HCT116 (cell line): Measurements from ENCODE around the gene PLCB1. TPM values are rescaled to one million over a fixed set of nuclear protein-coding genes. Genes with fewer than 3 reads are reported as not detected.

ENCODE experiments used
- ATAC-seq: fragments of 200-7000 bp; cut with Tn5 transposase; 2 replicates; pipeline ENCODE4 v1.9.1; 2020; ENCODE audit warnings: mild to moderate bottlenecking, moderate library complexity
- BruUV-seq: library from RNA; stranded (reverse); fragments of 400-500 nt; replicated peaks from 2 replicates; lab custom pipeline; 2021; lab: Mats Ljungman, UMichigan
- CTCF ChIA-PET: fragments of 300-600 bp; sonication (Branson Sonifier 250); formaldehyde crosslinking; loops from one replicate; lab custom pipeline; 2021; ENCODE audit warnings: antibody characterized with exemption; lab: Charles Lee
- POLR2A ChIA-PET: fragments of 300-600, 350-600 bp; sonication (Branson Sonifier 250); formaldehyde crosslinking; loops from one replicate; lab custom pipeline; 2021; ENCODE audit warnings: antibody characterized with exemption; lab: Charles Lee
- RAD21 ChIA-PET, 2 experiments: fragments of 300-600 bp; sonication (Branson Sonifier 250); formaldehyde crosslinking; loops; one replicate each; lab custom pipeline; 2023; ENCODE audit warnings: low total read pairs in 2 of 2; ENCODE audit not compliant: uncharacterized antibody in 2 of 2, unreplicated experiment in 2 of 2, low non-redundant PET in 1 of 2; lab: Charles Lee
- DNase-seq: peaks from one replicate; pipeline ENCODE4 v3.0.0-alpha.2; 2010; ENCODE audit warnings: low read depth, low spot score
- H2AFZ ChIP-seq: fragments of 200-600 bp; shearing (Covaris generic), sonication (generic); 2 replicates; pipeline ENCODE4 v1.6.1; 2017; ENCODE audit warnings: low read depth, mixed run types, mixed read lengths, antibody characterized with exemption, low read length; ENCODE audit not compliant: poor library complexity, severe bottlenecking
- H3K27ac ChIP-seq: 2 replicates; pipeline ENCODE4 v1.5.1; 2012; ENCODE audit warnings: low read depth, low read length
- H3K27me3 ChIP-seq: fragments of 200-600 bp; sonication (generic); 2 replicates; pipeline ENCODE4 v1.6.1; 2016; ENCODE audit warnings: mixed run types, low read length, mixed read lengths; ENCODE audit not compliant: insufficient read depth
- H3K36me3 ChIP-seq, 2 experiments: fragments of 200-500 bp in 1 of 2; fragments of 200-600 bp in 1 of 2; sonication (Bioruptor generic) in 1 of 2; sonication (generic) in 1 of 2; 2 replicates each; pipeline versions ENCODE4 v1.5.1 to v1.6.1; 2014 to 2016; ENCODE audit warnings: low read length in 2 of 2, inconsistent platforms in 1 of 2, mixed read lengths in 1 of 2, mixed run types in 1 of 2; ENCODE audit not compliant: insufficient read depth in 2 of 2, control insufficient read depth in 1 of 2
- H3K4me1 ChIP-seq, 2 experiments: fragments of 200-600 bp in 1 of 2; sonication (generic) in 1 of 2; 2 replicates each; pipeline versions ENCODE4 v1.5.1 to v1.6.1; 2012 to 2017; ENCODE audit warnings: low read length in 2 of 2, inconsistent platforms in 1 of 2, mild to moderate bottlenecking in 1 of 2, mixed read lengths in 1 of 2, mixed run types in 1 of 2, moderate library complexity in 1 of 2; ENCODE audit not compliant: insufficient read depth in 2 of 2, control insufficient read depth in 1 of 2
- H3K4me2 ChIP-seq: fragments of 200-600 bp; sonication (generic); 2 replicates; pipeline ENCODE4 v1.6.1; 2017; ENCODE audit warnings: mixed run types, low read length, mixed read lengths
- H3K4me3 ChIP-seq, 2 experiments: fragments of 200-600 bp in 1 of 2; sonication (generic) in 1 of 2; replicated peaks in 1 of 2; 2 replicates each; pipeline ENCODE4 v1.5.1; 2011 to 2016; ENCODE audit warnings: low read length in 2 of 2, control low read depth in 1 of 2, low read depth in 1 of 2, mild to moderate bottlenecking in 1 of 2, mixed read lengths in 1 of 2, mixed run types in 1 of 2
- H3K79me2 ChIP-seq: fragments of 200-600 bp; sonication (generic); 2 replicates; pipeline ENCODE4 v1.6.1; 2017; ENCODE audit warnings: mild to moderate bottlenecking, mixed run types, low read length, moderate library complexity, mixed read lengths; ENCODE audit not compliant: insufficient read depth
- H3K9ac ChIP-seq: fragments of 200-600 bp; sonication (generic); 2 replicates; pipeline ENCODE4 v1.6.1; 2016; ENCODE audit warnings: low read length, mixed read lengths
- H3K9me2 ChIP-seq: fragments of 200-600 bp; sonication (generic), shearing (Covaris generic); 2 replicates; pipeline ENCODE4 v1.6.1; 2017; ENCODE audit warnings: mixed run types, mild to moderate bottlenecking, moderate library complexity; ENCODE audit not compliant: insufficient read depth
- H3K9me3 ChIP-seq, 2 experiments: fragments of 200-500 bp in 1 of 2; fragments of 200-600 bp in 1 of 2; sonication (Bioruptor generic) in 1 of 2; sonication (generic) in 1 of 2; 2 replicates each; pipeline ENCODE4 v1.6.1; 2014 to 2017; ENCODE audit warnings: low read length in 2 of 2, mixed read lengths in 2 of 2, inconsistent platforms in 1 of 2, low read depth in 1 of 2, mild to moderate bottlenecking in 1 of 2, mixed run types in 1 of 2, moderate library complexity in 1 of 2; ENCODE audit not compliant: control insufficient read depth in 1 of 2, insufficient read depth in 1 of 2
- H4K20me1 ChIP-seq: fragments of 200-600 bp; sonication (generic), shearing (Covaris generic); 2 replicates; pipeline ENCODE4 v1.6.1; 2017; ENCODE audit warnings: mixed run types, mild to moderate bottlenecking, moderate library complexity; ENCODE audit not compliant: insufficient read depth
- ATF3 ChIP-seq: IDR thresholded peaks from 2 replicates; pipeline ENCODE4 v1.6.1; 2012
- CBX3 ChIP-seq: IDR thresholded peaks from 2 replicates; pipeline ENCODE4 v1.6.1; 2012; ENCODE audit warnings: low read depth
- EZH2 ChIP-seq: fragments of 200-600 bp; sonication (generic); IDR thresholded peaks from 2 replicates; pipeline ENCODE4 v1.6.1; 2017; ENCODE audit warnings: antibody characterized with exemption, mixed run types
- POLR2AphosphoS5 ChIP-seq: IDR thresholded peaks from 2 replicates; pipeline ENCODE4 v1.6.1; 2011; ENCODE audit warnings: mild to moderate bottlenecking, low read depth, low read length, moderate library complexity
- RAD21 ChIP-seq: IDR thresholded peaks from 2 replicates; pipeline ENCODE4 v1.6.1; 2012; ENCODE audit warnings: low read depth, mild to moderate bottlenecking
- REST ChIP-seq: IDR thresholded peaks from 2 replicates; pipeline ENCODE4 v1.6.1; 2012; ENCODE audit warnings: low read depth
- SP1 ChIP-seq: IDR thresholded peaks from 2 replicates; pipeline ENCODE4 v1.6.1; 2012; ENCODE audit warnings: low read depth
- TCF7L2 ChIP-seq: IDR thresholded peaks from 2 replicates; pipeline ENCODE4 v1.7.0; 2011; ENCODE audit warnings: borderline replicate concordance, inconsistent platforms; ENCODE audit not compliant: insufficient read depth, insufficient read length; ENCODE audit errors: extremely low read depth
- YY1 ChIP-seq: IDR thresholded peaks from 2 replicates; pipeline ENCODE4 v1.6.1; 2011; ENCODE audit warnings: low read length, low read depth, moderate library complexity, mild to moderate bottlenecking; ENCODE audit not compliant: insufficient replicate concordance; ENCODE audit errors: extremely low read depth
- ZBTB33 ChIP-seq: IDR thresholded peaks from 2 replicates; pipeline ENCODE4 v1.6.1; 2011; ENCODE audit warnings: mild to moderate bottlenecking, low read length, moderate library complexity; ENCODE audit not compliant: insufficient replicate concordance; ENCODE audit errors: extremely low read depth
- ZNF274 ChIP-seq: fragments of 200-500 bp; sonication (Bioruptor generic); IDR thresholded peaks from 2 replicates; pipeline ENCODE4 v1.6.1; 2014; ENCODE audit warnings: mild to moderate bottlenecking, low read depth, low read length, inconsistent platforms
- intact Hi-C: fragments of 100-400 bp; cut with micrococcal nuclease; formaldehyde crosslinking; loops from 2 replicates; pipeline ENCODE4 v1.10.0; 2022
- total RNA-seq: library from RNA; stranded (reverse); gene quantifications from one replicate; pipeline ENCODE4 v1.2.1, GENCODE V29; 2021; ENCODE audit not compliant: unreplicated experiment

Gene PLCB1
- total RNA-seq, 1 experiment from 2014 or later = 15.8 TPM

- no peak overlapping the region for H3K4me3 ChIP-seq
- no peaks in the 10 kb centered on the region for H3K36me3 ChIP-seq
- CTCF ChIA-PET = no interaction called here
- no peaks in the 10 kb centered on the region for H4K20me1 ChIP-seq
- POLR2A ChIA-PET = no interaction called here
- no peak overlapping the region for H3K4me2 ChIP-seq
- TF ChIP-seq RAD21 (no peak), ZNF274 (no peak), EZH2 (no peak), ZBTB33 (no peak), SP1 (no peak)
- no peaks in the 10 kb centered on the region for H3K9me3 ChIP-seq
- no TSS peak for BruUV-seq
- H2AFZ ChIP-seq = no peak overlapping the region
- no peaks in the 10 kb centered on the region for H3K79me2 ChIP-seq
- H3K27me3 ChIP-seq = no peaks in the 10 kb centered on the region
- no peaks in the 10 kb centered on the region for H3K4me1 ChIP-seq
- no peak for ATAC-seq
- intact Hi-C loops = no loop called here
- H3K27ac ChIP-seq = no peak overlapping the region
- DNase-seq = no peak
- H3K9ac ChIP-seq = no peak overlapping the region
- RAD21 ChIA-PET = no interaction called here
- H3K9me2 ChIP-seq = no peaks in the 10 kb centered on the region
Measured at GRCh38 chr20:8328189-8328588, 196.1 kb downstream of the PLCB1 start.

GRCh38 chr20:8330319-8330784, 198.3 kb downstream of the PLCB1 start:
- no peak overlapping the region for H3K27ac ChIP-seq
- no peak overlapping the region for H3K4me3 ChIP-seq
- H3K4me1 ChIP-seq = no peaks in the 10 kb centered on the region
- intact Hi-C loops = no loop called here
- no peaks in the 10 kb centered on the region for H3K36me3 ChIP-seq
- no TSS peak for BruUV-seq
- H3K27me3 ChIP-seq = no peaks in the 10 kb centered on the region
- no peaks in the 10 kb centered on the region for H4K20me1 ChIP-seq
- H2AFZ ChIP-seq = no peak overlapping the region
- H3K9me3 ChIP-seq = no peaks in the 10 kb centered on the region
- ChIA-PET CTCF (no interaction called here), RAD21 (no interaction called here), POLR2A (no interaction called here)
- H3K79me2 ChIP-seq = no peaks in the 10 kb centered on the region
- no peak overlapping the region for H3K4me2 ChIP-seq
- DNase-seq (no peak), ATAC-seq (no peak)
- H3K9me2 ChIP-seq = no peaks in the 10 kb centered on the region
- H3K9ac ChIP-seq = no peak overlapping the region
- TF ChIP-seq REST (no peak), POLR2AphosphoS5 (no peak), CBX3 (no peak), ZBTB33 (no peak), ATF3 (no peak), ZNF274 (no peak), TCF7L2 (no peak), YY1 (no peak)
